Liver (tissue), 3 donors: ENCODE data around the gene GTF3C5.

Source experiments
- ATF3 ChIP-seq: IDR thresholded peaks from 2 replicates; pipeline ENCODE4 v1.6.1; 2016; ENCODE audit warnings: antibody characterized with exemption
- FOXA1 ChIP-seq: IDR thresholded peaks from 2 replicates; pipeline ENCODE4 v1.6.1; 2016; ENCODE audit warnings: antibody characterized with exemption
- GABPA ChIP-seq, 2 donors: IDR thresholded peaks in 1 of 2; conservative IDR thresholded peaks in 1 of 2; 2 replicates each; pipeline ENCODE4 v1.6.1; 2016; ENCODE audit warnings: antibody characterized with exemption in 2 of 2, mild to moderate bottlenecking in 1 of 2, moderate library complexity in 1 of 2
- HNF4G ChIP-seq: IDR thresholded peaks from 2 replicates; pipeline ENCODE4 v1.6.1; 2016; ENCODE audit warnings: antibody characterized with exemption
- JUND ChIP-seq, 2 donors: IDR thresholded peaks; 2 replicates each; pipeline ENCODE4 v1.6.1; 2016; ENCODE audit warnings: antibody characterized with exemption in 2 of 2
- NR2F2 ChIP-seq: IDR thresholded peaks from 2 replicates; pipeline ENCODE4 v1.6.1; 2016; ENCODE audit warnings: antibody characterized with exemption
- SP1 ChIP-seq: IDR thresholded peaks from 2 replicates; pipeline ENCODE4 v1.6.1; 2018; ENCODE audit warnings: antibody characterized with exemption, mild to moderate bottlenecking
- TAF1 ChIP-seq: conservative IDR thresholded peaks from 2 replicates; pipeline ENCODE4 v1.6.1; 2016; ENCODE audit warnings: antibody characterized with exemption, mild to moderate bottlenecking
- YY1 ChIP-seq: IDR thresholded peaks from 2 replicates; pipeline ENCODE4 v1.6.1; 2016; ENCODE audit warnings: antibody characterized with exemption, mild to moderate bottlenecking
- TF ChIP-seq, protein P1 (sequence below): fragments of 150-350 bp; IDR thresholded peaks from 2 replicates; pipeline ENCODE4 v1.5.1; 2017; ENCODE audit warnings: improper control_type of control experiment, low read depth, low read length; ENCODE audit not compliant: missing input control
- TF ChIP-seq, protein P2 (sequence below): IDR thresholded peaks from 2 replicates; pipeline ENCODE4 v1.6.1; 2016; ENCODE audit warnings: antibody characterized with exemption, mild to moderate bottlenecking
- TF ChIP-seq, protein P3 (sequence below): IDR thresholded peaks from 2 replicates; pipeline ENCODE4 v1.6.1; 2016; ENCODE audit warnings: antibody characterized with exemption
- TF ChIP-seq, protein P4 (sequence below): IDR thresholded peaks from 2 replicates; pipeline ENCODE4 v1.6.1; 2016; ENCODE audit warnings: antibody characterized with exemption
- donor health status: healthy.
- donor health status: healthy.

DNA sequence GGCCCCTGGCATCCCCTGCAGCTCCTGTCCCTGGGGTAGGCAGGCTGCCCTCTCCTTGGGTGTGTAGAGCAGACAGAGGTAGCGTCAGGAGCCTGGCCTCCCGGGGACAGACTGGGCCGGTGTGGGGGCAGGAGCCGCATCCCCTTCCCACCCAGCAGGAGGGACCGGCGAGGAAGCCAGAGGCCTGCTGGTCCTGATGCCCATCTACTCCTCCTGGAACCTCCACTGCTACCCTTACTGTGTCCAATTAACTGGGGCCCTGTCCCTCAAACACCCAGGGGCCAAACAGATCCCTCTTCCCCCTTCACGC lies 74.6 kb downstream of the GTF3C5 start:
- TF ChIP-seq, protein P1, sequence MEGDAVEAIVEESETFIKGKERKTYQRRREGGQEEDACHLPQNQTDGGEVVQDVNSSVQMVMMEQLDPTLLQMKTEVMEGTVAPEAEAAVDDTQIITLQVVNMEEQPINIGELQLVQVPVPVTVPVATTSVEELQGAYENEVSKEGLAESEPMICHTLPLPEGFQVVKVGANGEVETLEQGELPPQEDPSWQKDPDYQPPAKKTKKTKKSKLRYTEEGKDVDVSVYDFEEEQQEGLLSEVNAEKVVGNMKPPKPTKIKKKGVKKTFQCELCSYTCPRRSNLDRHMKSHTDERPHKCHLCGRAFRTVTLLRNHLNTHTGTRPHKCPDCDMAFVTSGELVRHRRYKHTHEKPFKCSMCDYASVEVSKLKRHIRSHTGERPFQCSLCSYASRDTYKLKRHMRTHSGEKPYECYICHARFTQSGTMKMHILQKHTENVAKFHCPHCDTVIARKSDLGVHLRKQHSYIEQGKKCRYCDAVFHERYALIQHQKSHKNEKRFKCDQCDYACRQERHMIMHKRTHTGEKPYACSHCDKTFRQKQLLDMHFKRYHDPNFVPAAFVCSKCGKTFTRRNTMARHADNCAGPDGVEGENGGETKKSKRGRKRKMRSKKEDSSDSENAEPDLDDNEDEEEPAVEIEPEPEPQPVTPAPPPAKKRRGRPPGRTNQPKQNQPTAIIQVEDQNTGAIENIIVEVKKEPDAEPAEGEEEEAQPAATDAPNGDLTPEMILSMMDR: no peak
- TF ChIP-seq FOXA1 (no peak), YY1 (no peak), SP1 (no peak), GABPA (IDR thresholded peaks at IDR 0.05 in 1 of 2, conservative IDR thresholded peaks at IDR 0.05 in 1 of 2) (no peak), HNF4G (no peak), ATF3 (no peak), TAF1 (no peak), JUND (IDR thresholded peaks at IDR 0.05) (no peak), NR2F2 (no peak)
- TF ChIP-seq, protein P2, sequence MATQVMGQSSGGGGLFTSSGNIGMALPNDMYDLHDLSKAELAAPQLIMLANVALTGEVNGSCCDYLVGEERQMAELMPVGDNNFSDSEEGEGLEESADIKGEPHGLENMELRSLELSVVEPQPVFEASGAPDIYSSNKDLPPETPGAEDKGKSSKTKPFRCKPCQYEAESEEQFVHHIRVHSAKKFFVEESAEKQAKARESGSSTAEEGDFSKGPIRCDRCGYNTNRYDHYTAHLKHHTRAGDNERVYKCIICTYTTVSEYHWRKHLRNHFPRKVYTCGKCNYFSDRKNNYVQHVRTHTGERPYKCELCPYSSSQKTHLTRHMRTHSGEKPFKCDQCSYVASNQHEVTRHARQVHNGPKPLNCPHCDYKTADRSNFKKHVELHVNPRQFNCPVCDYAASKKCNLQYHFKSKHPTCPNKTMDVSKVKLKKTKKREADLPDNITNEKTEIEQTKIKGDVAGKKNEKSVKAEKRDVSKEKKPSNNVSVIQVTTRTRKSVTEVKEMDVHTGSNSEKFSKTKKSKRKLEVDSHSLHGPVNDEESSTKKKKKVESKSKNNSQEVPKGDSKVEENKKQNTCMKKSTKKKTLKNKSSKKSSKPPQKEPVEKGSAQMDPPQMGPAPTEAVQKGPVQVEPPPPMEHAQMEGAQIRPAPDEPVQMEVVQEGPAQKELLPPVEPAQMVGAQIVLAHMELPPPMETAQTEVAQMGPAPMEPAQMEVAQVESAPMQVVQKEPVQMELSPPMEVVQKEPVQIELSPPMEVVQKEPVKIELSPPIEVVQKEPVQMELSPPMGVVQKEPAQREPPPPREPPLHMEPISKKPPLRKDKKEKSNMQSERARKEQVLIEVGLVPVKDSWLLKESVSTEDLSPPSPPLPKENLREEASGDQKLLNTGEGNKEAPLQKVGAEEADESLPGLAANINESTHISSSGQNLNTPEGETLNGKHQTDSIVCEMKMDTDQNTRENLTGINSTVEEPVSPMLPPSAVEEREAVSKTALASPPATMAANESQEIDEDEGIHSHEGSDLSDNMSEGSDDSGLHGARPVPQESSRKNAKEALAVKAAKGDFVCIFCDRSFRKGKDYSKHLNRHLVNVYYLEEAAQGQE: no peak
- TF ChIP-seq, protein P3, sequence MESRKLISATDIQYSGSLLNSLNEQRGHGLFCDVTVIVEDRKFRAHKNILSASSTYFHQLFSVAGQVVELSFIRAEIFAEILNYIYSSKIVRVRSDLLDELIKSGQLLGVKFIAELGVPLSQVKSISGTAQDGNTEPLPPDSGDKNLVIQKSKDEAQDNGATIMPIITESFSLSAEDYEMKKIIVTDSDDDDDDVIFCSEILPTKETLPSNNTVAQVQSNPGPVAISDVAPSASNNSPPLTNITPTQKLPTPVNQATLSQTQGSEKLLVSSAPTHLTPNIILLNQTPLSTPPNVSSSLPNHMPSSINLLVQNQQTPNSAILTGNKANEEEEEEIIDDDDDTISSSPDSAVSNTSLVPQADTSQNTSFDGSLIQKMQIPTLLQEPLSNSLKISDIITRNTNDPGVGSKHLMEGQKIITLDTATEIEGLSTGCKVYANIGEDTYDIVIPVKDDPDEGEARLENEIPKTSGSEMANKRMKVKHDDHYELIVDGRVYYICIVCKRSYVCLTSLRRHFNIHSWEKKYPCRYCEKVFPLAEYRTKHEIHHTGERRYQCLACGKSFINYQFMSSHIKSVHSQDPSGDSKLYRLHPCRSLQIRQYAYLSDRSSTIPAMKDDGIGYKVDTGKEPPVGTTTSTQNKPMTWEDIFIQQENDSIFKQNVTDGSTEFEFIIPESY: no peak
- TF ChIP-seq, protein P4, sequence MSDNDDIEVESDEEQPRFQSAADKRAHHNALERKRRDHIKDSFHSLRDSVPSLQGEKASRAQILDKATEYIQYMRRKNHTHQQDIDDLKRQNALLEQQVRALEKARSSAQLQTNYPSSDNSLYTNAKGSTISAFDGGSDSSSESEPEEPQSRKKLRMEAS: no peak
